ENCODE data around the gene NFATC1.

The NFATC1 gene

GRCh38 chr18:79453816-79454735 is 58.3 kb downstream of the NFATC1 start:
- no peak for TF ChIP-seq CTCF (IDR thresholded peaks at IDR 0.05; ENCODE audit: control insufficient read depth, extremely low read depth, insufficient read depth)

DNA sequence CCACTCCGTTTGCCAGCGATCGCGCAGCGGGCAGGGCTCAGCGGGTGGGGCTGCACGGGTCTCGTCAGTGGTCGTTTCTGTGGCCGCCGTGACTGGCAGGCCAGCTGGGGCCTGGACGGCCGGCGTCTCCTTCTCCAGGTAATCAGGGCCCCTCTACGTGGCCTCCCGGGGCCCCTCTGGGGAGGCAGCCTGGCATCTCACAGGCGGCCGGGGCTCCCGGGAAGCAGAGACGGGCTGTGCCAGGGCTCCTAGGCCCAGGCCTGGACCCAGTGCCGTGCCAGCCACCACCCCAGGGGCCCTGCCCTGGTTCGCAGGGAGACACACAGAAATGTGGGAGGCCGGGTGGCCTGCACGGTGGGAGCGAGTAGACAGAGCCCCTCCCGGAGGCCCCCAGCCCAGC is 59.5 kb downstream of the NFATC1 start:
- no peak for DNase-seq (ENCODE audit: low read depth)
- no peak overlapping the region for H3K4me3 ChIP-seq (ENCODE audit: low read depth, low read length)
- no peak for TF ChIP-seq CTCF (IDR thresholded peaks at IDR 0.05; ENCODE audit: control insufficient read depth, extremely low read depth, insufficient read depth)

More at GRCh38 chr18:79453816-79454735, 58.3 kb downstream of the NFATC1 start:
- no peak overlapping the region for H3K4me3 ChIP-seq (ENCODE audit: low read depth, low read length)
- DNase-seq (ENCODE audit: low read depth): no peak

DNA sequence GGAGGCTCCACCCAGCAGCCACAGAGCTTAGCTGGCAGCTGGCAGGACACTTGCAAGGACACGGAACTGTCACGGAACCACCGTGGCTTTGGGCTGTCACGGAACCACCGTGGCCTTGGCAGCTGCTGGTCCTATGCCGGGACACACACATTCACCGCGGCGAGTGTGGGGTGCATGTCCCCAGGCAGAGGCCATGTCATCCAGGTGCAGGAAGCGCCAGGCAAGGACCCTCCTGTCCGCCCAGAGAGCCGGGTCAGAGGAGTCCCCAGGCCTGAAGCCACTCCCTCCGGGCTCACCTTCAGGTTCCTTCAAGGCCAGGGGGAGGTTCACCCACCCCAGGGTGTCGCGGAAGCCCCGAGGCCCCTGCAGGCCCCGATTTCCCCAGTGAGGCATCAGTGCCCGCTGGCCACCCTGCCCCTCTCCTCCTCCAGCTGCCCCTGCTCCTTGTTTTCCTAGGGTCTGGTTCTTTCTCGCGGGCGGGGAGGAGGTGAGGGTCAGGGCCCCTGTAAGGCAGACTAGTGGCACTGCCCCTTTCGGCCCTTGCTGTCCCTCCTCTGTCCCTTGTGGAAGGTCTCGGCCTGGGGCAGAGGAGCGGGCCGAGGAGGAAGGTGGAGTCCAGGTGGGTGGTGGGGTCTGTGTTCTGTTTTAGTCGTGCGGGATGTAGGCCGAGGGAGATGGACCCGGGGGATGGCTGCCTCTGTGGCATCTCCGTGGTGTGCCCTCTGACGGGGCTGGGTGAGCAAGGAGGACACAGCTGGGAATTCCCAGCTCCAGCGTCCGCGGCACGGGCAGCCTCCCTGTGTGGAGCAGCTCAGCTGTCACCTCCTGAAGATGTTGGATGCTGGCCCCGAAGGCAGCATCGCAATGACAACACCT is 60.6 kb downstream of the NFATC1 start:
- H3K4me3 ChIP-seq (ENCODE audit: low read depth, low read length): no peak overlapping the region
- no peak for TF ChIP-seq CTCF (IDR thresholded peaks at IDR 0.05; ENCODE audit: control insufficient read depth, extremely low read depth, insufficient read depth)
- DNase-seq (ENCODE audit: low read depth): no peak

- no peak for DNase-seq (ENCODE audit: low read depth)
- no peak overlapping the region for H3K4me3 ChIP-seq (ENCODE audit: low read depth, low read length)
- no peak for TF ChIP-seq CTCF (IDR thresholded peaks at IDR 0.05; ENCODE audit: control insufficient read depth, extremely low read depth, insufficient read depth)
Measured at GRCh38 chr18:79457239-79457638, 61.5 kb downstream of the NFATC1 start.

GRCh38 chr18:79457652-79458051 is 61.9 kb downstream of the NFATC1 start:
- no peak for DNase-seq (ENCODE audit: low read depth)
- H3K4me3 ChIP-seq (ENCODE audit: low read depth, low read length): no peak overlapping the region
- no peak for TF ChIP-seq CTCF (IDR thresholded peaks at IDR 0.05; ENCODE audit: control insufficient read depth, extremely low read depth, insufficient read depth)

DNA sequence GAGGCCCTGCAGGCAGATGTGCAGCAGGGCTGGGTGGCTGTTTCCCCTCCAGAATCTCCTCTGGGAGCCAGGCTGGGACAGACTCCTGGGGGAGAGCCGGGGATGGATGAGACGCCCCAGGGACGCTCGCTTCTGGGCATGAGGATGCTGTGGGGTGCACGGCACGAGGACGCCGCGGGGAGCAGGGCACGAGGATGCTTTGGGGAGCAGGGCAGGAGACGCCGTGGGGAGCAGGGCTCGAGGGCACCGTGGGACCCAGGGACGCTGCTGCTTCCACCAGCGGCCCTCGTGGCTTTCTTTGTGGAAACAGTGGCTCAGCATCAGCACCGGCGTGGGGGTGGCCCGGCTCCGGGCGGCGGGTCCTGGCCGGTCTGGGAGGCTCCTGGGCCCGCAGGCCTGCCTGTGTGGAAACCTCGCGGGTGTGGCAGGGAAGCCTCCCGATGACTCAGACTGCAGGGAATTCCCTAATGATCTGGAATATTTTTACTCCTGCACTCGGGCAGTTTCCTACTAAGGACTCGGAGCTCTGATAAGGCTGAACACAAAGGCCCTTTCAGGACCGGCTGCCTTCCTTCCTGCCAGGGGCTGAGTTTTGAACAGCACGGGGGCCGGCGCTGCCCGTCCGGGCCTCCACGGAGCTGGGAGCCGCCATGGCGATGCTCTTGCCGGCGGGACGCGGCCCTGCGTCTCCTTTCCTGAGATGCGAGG is 62.6 kb downstream of the NFATC1 start:
- no peak for DNase-seq (ENCODE audit: low read depth)
- H3K4me3 ChIP-seq (ENCODE audit: low read depth, low read length): no peak overlapping the region

More for the DNA sequence above, 62.6 kb downstream of the NFATC1 start:
- TF ChIP-seq CTCF (IDR thresholded peaks at IDR 0.05; ENCODE audit: control insufficient read depth, extremely low read depth, insufficient read depth): no peak
